Epithelial cell of umbilical artery (primary cell): ENCODE data around the gene PYGB. TPM values are rescaled to one million over a fixed set of nuclear protein-coding genes. Genes with fewer than 3 reads are reported as not detected.

Source experiments
- total RNA-seq: library from RNA; depleted of rRNA; stranded (reverse); fragments of >200 nt; gene quantifications from 2 replicates; pipeline ENCODE4 v1.2.3, GENCODE V29; 2014

Gene PYGB
- total RNA-seq, result 69.2 and 72.2 TPM in 2 replicates

GRCh38 chr20:25247956-25248785 lies at the start of gene PYGB:
Gene PYGB, plus strand, starts transcription at chr20:25248085. Its CDS starts 94 bp downstream, at chr20:25248179.

Other genes with a start within 250 kb of the PYGB start
- gene ACSS1, start 189.9 kb upstream of the PYGB start, total RNA-seq, result 14.0 and 17.2 TPM in 2 replicates
- not detected in 2 replicates for gene VSX1, start 165.9 kb upstream of the PYGB start, total RNA-seq
- gene ENTPD6, start 52.4 kb upstream of the PYGB start, total RNA-seq, result 45.5 and 63.5 TPM in 2 replicates
- gene ABHD12, start 142.8 kb downstream of the PYGB start, total RNA-seq, result 23.4 and 24.0 TPM in 2 replicates
- 14.3 and 25.7 TPM in 2 replicates for gene GINS1, start 159.6 kb downstream of the PYGB start, total RNA-seq